Mesothelial cell of epicardium (in vitro differentiated cells): ENCODE measurements around the gene RNF8. TPM values are rescaled to one million over a fixed set of nuclear protein-coding genes. Genes with fewer than 3 reads are reported as not detected.

ENCODE experiments used
- DNase-seq, 2 experiments: peaks; one replicate each; pipeline ENCODE4 v3.0.0; 2021; ENCODE audit warnings: low spot score in 2 of 2; ENCODE audit not compliant: unreplicated experiment in 2 of 2
- H3K27ac Mint-ChIP-seq: 2 replicates; pipeline ENCODE4 v1.8.0; 2021; ENCODE audit warnings: mixed read lengths
- H3K27me3 Mint-ChIP-seq: 2 replicates; pipeline ENCODE4 v1.8.0; 2021; ENCODE audit warnings: low read depth, mixed read lengths
- H3K36me3 Mint-ChIP-seq: 2 replicates; pipeline ENCODE4 v1.8.0; 2021; ENCODE audit warnings: mixed read lengths
- H3K4me1 Mint-ChIP-seq: 2 replicates; pipeline ENCODE4 v1.8.0; 2021; ENCODE audit warnings: mixed read lengths
- H3K4me3 Mint-ChIP-seq: 2 replicates; pipeline ENCODE4 v1.8.0; 2021; ENCODE audit warnings: mild to moderate bottlenecking, moderate library complexity, mixed read lengths
- H3K9me3 Mint-ChIP-seq: 2 replicates; pipeline ENCODE4 v1.8.0; 2021; ENCODE audit warnings: mixed read lengths
- CTCF ChIP-seq: fragments of 200-600 bp; sonication (generic); IDR thresholded peaks from one replicate; pipeline ENCODE4 v1.5.0; 2021; ENCODE audit warnings: antibody characterized with exemption; ENCODE audit not compliant: unreplicated experiment
- total RNA-seq: library from RNA; stranded (reverse); gene quantifications from 3 replicates; pipeline ENCODE4 v1.2.1, GENCODE V29; 2021

Gene RNF8
- total RNA-seq, 1 donor from 2014 or later: 22.6 TPM

GRCh38 chr6:37389857-37390256 lies 36.1 kb downstream of the RNF8 start:
- H3K4me1 Mint-ChIP-seq: no peaks in the 10 kb centered on the region
- peaks cover 7% of the 10 kb centered on the region for H3K36me3 Mint-ChIP-seq
- no peaks in the 10 kb centered on the region for H3K9me3 Mint-ChIP-seq
- no peaks in the 10 kb centered on the region for H3K27me3 Mint-ChIP-seq
- DNase-seq: no peak
- no peak overlapping the region for H3K27ac Mint-ChIP-seq
- no peak overlapping the region for H3K4me3 Mint-ChIP-seq
- no peak for TF ChIP-seq CTCF

GRCh38 chr6:37391120-37391519 lies 37.3 kb downstream of the RNF8 start:
- no peaks in the 10 kb centered on the region for H3K9me3 Mint-ChIP-seq
- no peak overlapping the region for H3K4me3 Mint-ChIP-seq
- no peaks in the 10 kb centered on the region for H3K4me1 Mint-ChIP-seq
- TF ChIP-seq CTCF: no peak
- peaks cover 7% of the 10 kb centered on the region for H3K36me3 Mint-ChIP-seq
- no peak for DNase-seq
- no peaks in the 10 kb centered on the region for H3K27me3 Mint-ChIP-seq
- H3K27ac Mint-ChIP-seq: no peak overlapping the region

GRCh38 chr6:37392821-37393220 lies 39.0 kb downstream of the RNF8 start:
- TF ChIP-seq CTCF: no peak
- Mint-ChIP-seq H3K27me3 (peaks cover under 1% of the 10 kb centered on the region), H3K36me3 (peaks cover 1% of the 10 kb centered on the region), H3K4me1 (no peaks in the 10 kb centered on the region), H3K27ac (no peak overlapping the region), H3K9me3 (no peaks in the 10 kb centered on the region), H3K4me3 (no peak overlapping the region)
- no peak for DNase-seq

GRCh38 chr6:37393381-37393929 lies 39.7 kb downstream of the RNF8 start:
- H3K27ac Mint-ChIP-seq: no peak overlapping the region

GRCh38 chr6:37396571-37397180 lies 42.9 kb downstream of the RNF8 start:
- Mint-ChIP-seq H3K27ac (no peak overlapping the region), H3K9me3 (no peaks in the 10 kb centered on the region), H3K27me3 (peaks cover 16% of the 10 kb centered on the region), H3K4me1 (no peaks in the 10 kb centered on the region), H3K4me3 (no peak overlapping the region), H3K36me3 (peaks cover 1% of the 10 kb centered on the region)
- no peak for TF ChIP-seq CTCF
- no peak for DNase-seq

More at GRCh38 chr6:37393381-37393929, 39.7 kb downstream of the RNF8 start:
- no peak overlapping the region for H3K4me3 Mint-ChIP-seq
- no peak for DNase-seq
- peaks cover 3% of the 10 kb centered on the region for H3K27me3 Mint-ChIP-seq
- TF ChIP-seq CTCF: no peak
- peaks cover 1% of the 10 kb centered on the region for H3K36me3 Mint-ChIP-seq
- H3K4me1 Mint-ChIP-seq: no peaks in the 10 kb centered on the region
- no peaks in the 10 kb centered on the region for H3K9me3 Mint-ChIP-seq
